ENCODE measurements around the gene COQ2.
"Not testable (repeated sequence)": the region's sequence is repeated elsewhere in the genome, so short reads cannot be mapped to it uniquely, and the experiment has no call there.

The COQ2 gene

GRCh38 chr4:83305187-83305586 is 20.6 kb upstream of the COQ2 start:
- Histone ChIP-seq H3K4me3 (ENCODE audit: severe bottlenecking) (no peak overlapping the region), H3K27ac (ENCODE audit: poor library complexity, severe bottlenecking) (no peak overlapping the region), H3K36me3 (ENCODE audit: low read depth) (peaks cover 4% of the 10 kb centered on the region; the same call in 1 of the 2 replicates), H3K27me3 (ENCODE audit: insufficient read depth, poor library complexity, severe bottlenecking) (no peaks in the 10 kb centered on the region), H3K9me3 (ENCODE audit: severe bottlenecking) (no peaks in the 10 kb centered on the region), H3K4me1 (ENCODE audit: insufficient read depth, poor library complexity, severe bottlenecking) (no peaks in the 10 kb centered on the region)
- DNase-seq (ENCODE audit: low spot score) (no peak), ATAC-seq (ENCODE audit: low read depth) (no peak)
- TF ChIP-seq CTCF (IDR thresholded peaks at IDR 0.05; ENCODE audit: poor library complexity, severe bottlenecking): no peak

- Histone ChIP-seq H3K4me3 (ENCODE audit: severe bottlenecking) (no peak overlapping the region), H3K9me3 (ENCODE audit: severe bottlenecking) (no peaks in the 10 kb centered on the region), H3K4me1 (ENCODE audit: insufficient read depth, poor library complexity, severe bottlenecking) (no peaks in the 10 kb centered on the region), H3K36me3 (ENCODE audit: low read depth) (peaks cover 4% of the 10 kb centered on the region; the same call in 1 of the 2 replicates), H3K27me3 (ENCODE audit: insufficient read depth, poor library complexity, severe bottlenecking) (no peaks in the 10 kb centered on the region), H3K27ac (ENCODE audit: poor library complexity, severe bottlenecking) (no peak overlapping the region)
- no peak for TF ChIP-seq CTCF (IDR thresholded peaks at IDR 0.05; ENCODE audit: poor library complexity, severe bottlenecking)
- no peak for DNase-seq (ENCODE audit: low spot score)
- no peak for ATAC-seq (ENCODE audit: low read depth)
Observed at GRCh38 chr4:83297548-83298260, 13.1 kb upstream of the COQ2 start.

- Histone ChIP-seq H3K4me1 (ENCODE audit: insufficient read depth, poor library complexity, severe bottlenecking) (no peaks in the 10 kb centered on the region), H3K27me3 (ENCODE audit: insufficient read depth, poor library complexity, severe bottlenecking) (no peaks in the 10 kb centered on the region), H3K9me3 (ENCODE audit: severe bottlenecking) (no peaks in the 10 kb centered on the region), H3K27ac (ENCODE audit: poor library complexity, severe bottlenecking) (no peak overlapping the region), H3K36me3 (ENCODE audit: low read depth) (no peaks in the 10 kb centered on the region), H3K4me3 (ENCODE audit: severe bottlenecking) (no peak overlapping the region)
- DNase-seq (ENCODE audit: low spot score): no peak
- no peak for TF ChIP-seq CTCF (IDR thresholded peaks at IDR 0.05; ENCODE audit: poor library complexity, severe bottlenecking)
- no peak for ATAC-seq (ENCODE audit: low read depth)
Observed at GRCh38 chr4:83293305-83294046, 8.9 kb upstream of the COQ2 start.

GRCh38 chr4:83290059-83290774 is 5.6 kb upstream of the COQ2 start:
- not testable (repeated sequence) for H3K4me3 ChIP-seq (ENCODE audit: severe bottlenecking); H3K36me3 ChIP-seq (ENCODE audit: low read depth); H3K4me1 ChIP-seq (ENCODE audit: insufficient read depth, poor library complexity, severe bottlenecking); DNase-seq (ENCODE audit: low spot score); H3K9me3 ChIP-seq (ENCODE audit: severe bottlenecking); H3K27me3 ChIP-seq (ENCODE audit: insufficient read depth, poor library complexity, severe bottlenecking); ATAC-seq (ENCODE audit: low read depth); H3K27ac ChIP-seq (ENCODE audit: poor library complexity, severe bottlenecking)

- not testable (repeated sequence) for H3K4me3 ChIP-seq (ENCODE audit: severe bottlenecking); H3K27ac ChIP-seq (ENCODE audit: poor library complexity, severe bottlenecking); H3K36me3 ChIP-seq (ENCODE audit: low read depth); H3K4me1 ChIP-seq (ENCODE audit: insufficient read depth, poor library complexity, severe bottlenecking); H3K27me3 ChIP-seq (ENCODE audit: insufficient read depth, poor library complexity, severe bottlenecking); H3K9me3 ChIP-seq (ENCODE audit: severe bottlenecking); DNase-seq (ENCODE audit: low spot score); ATAC-seq (ENCODE audit: low read depth)
Observed at GRCh38 chr4:83288381-83288780, 3.8 kb upstream of the COQ2 start.
